Measurements from ENCODE around the gene PSMA7. TPM values are rescaled to one million over a fixed set of nuclear protein-coding genes. Genes with fewer than 3 reads are reported as not detected.
A peak's percentile ranks its signal among the peaks of the same experiment; 100 is the strongest.

PSMA7 gene
- total RNA-seq, 1 experiment from 2014 or later = 503 TPM

GRCh38 chr20:62088258-62089127, 54.7 kb downstream of the PSMA7 start:
- DNase-seq (ENCODE audit: low read depth) = peak; percentile 89

- DNase-seq (ENCODE audit: low read depth) = no peak
These were observed 55.6 kb downstream of the PSMA7 start for GRCh38 chr20:62087632-62088031.

GRCh38 chr20:62087227-62087626, 56.0 kb downstream of the PSMA7 start:
- no peak for DNase-seq (ENCODE audit: low read depth)

Other genes starting within 250 kb of the PSMA7 start
- 4.4 and 16.1 TPM in 2 replicates for gene TAF4, start 77.5 kb downstream of the PSMA7 start, total RNA-seq (2014; rRNA removed)
- gene LSM14B, start 20.9 kb downstream of the PSMA7 start, total RNA-seq (2014; rRNA removed) = 55.9 and 61.1 TPM in 2 replicates
- gene SS18L1, start 375 bp upstream of the PSMA7 start, total RNA-seq (2014; rRNA removed) = 14.3 and 18.0 TPM in 2 replicates
- gene MTG2, start 39.6 kb upstream of the PSMA7 start, total RNA-seq (2014; rRNA removed) = 20.2 and 27.7 TPM in 2 replicates
- not detected in 2 replicates for gene HRH3, start 76.9 kb upstream of the PSMA7 start, total RNA-seq (2014; rRNA removed)
- 11.3 and 12.7 TPM in 2 replicates for gene OSBPL2, start 95.1 kb upstream of the PSMA7 start, total RNA-seq (2014; rRNA removed)
- 204 and 234 TPM in 2 replicates for gene ADRM1, start 159.6 kb upstream of the PSMA7 start, total RNA-seq (2014; rRNA removed)
- 7.2 and 29.2 TPM in 2 replicates for gene LAMA5, start 223.9 kb upstream of the PSMA7 start, total RNA-seq (2014; rRNA removed)
- gene RPS21, start 243.7 kb upstream of the PSMA7 start, total RNA-seq (2014; rRNA removed) = 1,447 and 2,174 TPM in 2 replicates

All from LHCN-M2 (cell line).